Islet of Langerhans (tissue), 1 donor: ENCODE measurements around the gene NDUFV3.
"Not testable (repeated sequence)": the region's sequence is repeated elsewhere in the genome, so short reads cannot be mapped to it uniquely, and the experiment has no call there.

Experiments
- FAIRE-seq: peaks from one replicate; lab custom pipeline; 2011; peaks lifted over from hg19 to GRCh38; lab: Jason Lieb, UNC

NDUFV3 gene

GRCh38 chr21:42937034-42937940 lies 44.2 kb downstream of the NDUFV3 start:
- not testable (repeated sequence) for FAIRE-seq

GRCh38 chr21:42937960-42938605 lies 45.0 kb downstream of the NDUFV3 start:
- FAIRE-seq = no peak

GRCh38 chr21:42938606-42938995 lies 45.5 kb downstream of the NDUFV3 start:
- not testable (repeated sequence) for FAIRE-seq

- no peak for FAIRE-seq
Observed at GRCh38 chr21:42939582-42940413, 46.7 kb downstream of the NDUFV3 start.

- no peak for FAIRE-seq
Observed at GRCh38 chr21:42941696-42942085, 48.6 kb downstream of the NDUFV3 start.

- FAIRE-seq = no peak
Observed at GRCh38 chr21:42942244-42942643, 49.1 kb downstream of the NDUFV3 start.

GRCh38 chr21:42949094-42949755 lies 56.1 kb downstream of the NDUFV3 start:
- not testable (repeated sequence) for FAIRE-seq

- FAIRE-seq = not testable (repeated sequence)
Observed at GRCh38 chr21:42951193-42951592, 58.1 kb downstream of the NDUFV3 start.

- FAIRE-seq = no peak
Observed at GRCh38 chr21:42956824-42957630, 63.9 kb downstream of the NDUFV3 start.

GRCh38 chr21:42958122-42958521 lies 65.0 kb downstream of the NDUFV3 start:
- not testable (repeated sequence) for FAIRE-seq

GRCh38 chr21:42959728-42960127 lies 66.6 kb downstream of the NDUFV3 start:
- FAIRE-seq = no peak

GRCh38 chr21:42962380-42963007 lies 69.4 kb downstream of the NDUFV3 start:
- FAIRE-seq = no peak
